ENCODE results near the gene RNF166.

DNA sequence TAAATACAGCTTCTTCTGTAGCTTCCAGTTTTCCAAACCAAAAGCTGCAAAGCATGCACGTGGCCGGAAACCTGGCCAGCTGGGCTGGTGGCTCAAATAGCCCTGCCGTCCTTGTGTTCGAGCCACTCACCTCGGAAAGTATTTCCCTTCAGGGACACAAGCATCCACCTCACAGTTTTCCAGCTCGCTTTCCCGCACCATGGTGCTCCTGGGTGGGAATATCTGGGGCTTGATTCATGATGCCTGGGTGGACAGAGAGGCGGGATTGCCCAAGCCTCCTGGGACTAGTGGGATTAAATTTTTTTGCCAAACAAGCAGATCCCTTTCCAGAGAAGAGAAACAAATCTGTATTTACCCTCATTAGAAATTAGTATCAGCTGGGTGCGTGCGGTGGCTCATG, 36.2 kb downstream of the RNF166 start:
- no peak for TF ChIP-seq POLR2AphosphoS5 (IDR thresholded peaks at IDR 0.05; ENCODE audit: low read depth, low read length)
- TF ChIP-seq, protein P1, sequence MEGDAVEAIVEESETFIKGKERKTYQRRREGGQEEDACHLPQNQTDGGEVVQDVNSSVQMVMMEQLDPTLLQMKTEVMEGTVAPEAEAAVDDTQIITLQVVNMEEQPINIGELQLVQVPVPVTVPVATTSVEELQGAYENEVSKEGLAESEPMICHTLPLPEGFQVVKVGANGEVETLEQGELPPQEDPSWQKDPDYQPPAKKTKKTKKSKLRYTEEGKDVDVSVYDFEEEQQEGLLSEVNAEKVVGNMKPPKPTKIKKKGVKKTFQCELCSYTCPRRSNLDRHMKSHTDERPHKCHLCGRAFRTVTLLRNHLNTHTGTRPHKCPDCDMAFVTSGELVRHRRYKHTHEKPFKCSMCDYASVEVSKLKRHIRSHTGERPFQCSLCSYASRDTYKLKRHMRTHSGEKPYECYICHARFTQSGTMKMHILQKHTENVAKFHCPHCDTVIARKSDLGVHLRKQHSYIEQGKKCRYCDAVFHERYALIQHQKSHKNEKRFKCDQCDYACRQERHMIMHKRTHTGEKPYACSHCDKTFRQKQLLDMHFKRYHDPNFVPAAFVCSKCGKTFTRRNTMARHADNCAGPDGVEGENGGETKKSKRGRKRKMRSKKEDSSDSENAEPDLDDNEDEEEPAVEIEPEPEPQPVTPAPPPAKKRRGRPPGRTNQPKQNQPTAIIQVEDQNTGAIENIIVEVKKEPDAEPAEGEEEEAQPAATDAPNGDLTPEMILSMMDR (IDR thresholded peaks at IDR 0.05): no peak
